Tibial artery (tissue), 4 donors: ENCODE measurements around the gene SMAD3.

Source experiments
- DNase-seq, 2 donors: peaks; one replicate each; pipeline ENCODE4 v3.0.0-alpha.2; 2019
- H3K27ac ChIP-seq, 2 donors: fragments of 200-600 bp; sonication (generic) in 1 of 2; 1 replicate in 1 of 2; 2 replicates in 1 of 2; pipeline ENCODE4 v1.5.1; 2018 to 2019; ENCODE audit warnings: mild to moderate bottlenecking in 1 of 2
- H3K27me3 ChIP-seq, 2 donors: fragments of 200-600 bp; sonication (generic) in 1 of 2; one replicate each; pipeline versions ENCODE4 v1.5.1 to v1.6.0; 2016 to 2019
- H3K36me3 ChIP-seq, 3 donors: fragments of 200-600 bp; sonication (generic) in 2 of 3; one replicate each; pipeline ENCODE4 v1.5.1; 2016 to 2019; ENCODE audit warnings: mild to moderate bottlenecking in 2 of 3
- H3K4me1 ChIP-seq, 4 donors: fragments of 200-600 bp; sonication (generic) in 2 of 4; 1 replicate in 3 of 4; 2 replicates in 1 of 4; pipeline ENCODE4 v1.5.1; 2016 to 2019
- H3K4me3 ChIP-seq, 2 donors: fragments of 200-600 bp; sonication (generic) in 1 of 2; 1 replicate in 1 of 2; 2 replicates in 1 of 2; pipeline ENCODE4 v1.5.1; 2018 to 2019; ENCODE audit warnings: mild to moderate bottlenecking in 2 of 2
- H3K9me3 ChIP-seq, 3 donors: fragments of 200-600 bp; sonication (generic) in 1 of 3; one replicate each; pipeline ENCODE4 v1.5.1; 2016 to 2019
- CTCF ChIP-seq, 2 experiments: fragments of 200-600 bp in 1 of 2; fragments of 450-650 bp in 1 of 2; IDR thresholded peaks; one replicate each; pipeline ENCODE4 v1.5.1; 2017 to 2019; ENCODE audit warnings: antibody characterized with exemption in 2 of 2, mild to moderate bottlenecking in 1 of 2, moderate library complexity in 1 of 2
- intact Hi-C: fragments of 100-400 bp; cut with DNase I; formaldehyde crosslinking; loops from one replicate; pipeline ENCODE4 v1.15.0; 2023; ENCODE audit warnings: low total_unique reads

Gene SMAD3

DNA sequence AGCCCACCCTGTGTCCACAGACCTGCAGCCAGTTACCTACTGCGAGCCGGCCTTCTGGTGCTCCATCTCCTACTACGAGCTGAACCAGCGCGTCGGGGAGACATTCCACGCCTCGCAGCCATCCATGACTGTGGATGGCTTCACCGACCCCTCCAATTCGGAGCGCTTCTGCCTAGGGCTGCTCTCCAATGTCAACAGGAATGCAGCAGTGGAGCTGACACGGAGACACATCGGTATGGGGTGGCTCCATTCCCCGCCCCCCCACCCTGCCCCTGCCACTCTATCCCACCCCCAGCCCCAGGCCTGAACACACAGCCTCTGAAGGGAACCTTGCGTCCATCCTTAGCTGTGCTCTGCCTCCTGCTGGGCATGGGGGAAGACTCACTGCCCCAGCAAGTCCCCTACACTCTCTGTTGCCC, 115.8 kb downstream of the SMAD3 start:
- Histone ChIP-seq H3K4me3 (no peak overlapping the region), H3K27me3 (no peaks in the 10 kb centered on the region), H3K4me1 (peaks cover 0 to 37% (median 24%) of the 10 kb centered on the region in 4 donors), H3K27ac (no peak overlapping the region), H3K36me3 (peaks cover 6 to 58% (median 18%) of the 10 kb centered on the region in 3 donors), H3K9me3 (no peaks in the 10 kb centered on the region)
- TF ChIP-seq CTCF (IDR thresholded peaks at IDR 0.05), result no peak
- intact Hi-C loops, result no loop called here
- peak; percentile 15 to 48 for DNase-seq

DNA sequence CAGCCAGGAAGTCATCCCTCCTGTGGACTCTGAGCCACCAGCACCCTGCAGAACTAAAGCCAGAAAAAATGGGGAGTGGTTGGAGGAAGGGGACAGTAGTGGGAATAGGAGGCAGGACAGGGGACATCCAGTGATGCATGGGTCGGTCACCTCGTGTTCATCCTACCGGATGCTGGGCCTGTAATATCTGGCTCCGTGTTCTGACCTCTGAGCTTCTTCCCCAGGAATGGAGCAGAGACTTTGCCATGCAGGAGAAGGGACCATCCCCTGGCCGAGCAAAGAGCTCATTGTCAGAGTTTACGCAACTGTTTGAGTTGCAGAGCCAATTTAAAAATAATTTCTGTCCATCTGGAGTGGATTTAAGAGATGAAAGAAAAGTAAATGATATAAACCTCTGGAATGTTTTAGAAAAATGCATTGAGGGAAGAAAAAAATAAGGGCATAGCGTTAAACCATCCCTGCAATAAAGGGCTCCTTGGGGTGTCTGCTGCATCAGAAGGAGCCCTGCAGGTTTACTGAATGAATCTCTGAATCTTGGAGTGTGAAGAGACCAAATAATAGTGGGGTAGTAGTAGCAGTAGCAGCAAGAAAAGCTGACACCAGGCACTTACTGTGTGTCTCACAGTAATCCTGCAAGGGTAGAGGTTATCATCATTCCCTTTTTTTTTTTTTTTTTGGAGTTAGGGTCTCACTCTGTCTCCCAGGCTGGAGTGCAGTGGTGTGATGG, 118.2 kb downstream of the SMAD3 start:
- Histone ChIP-seq H3K36me3 (peaks cover 6 to 67% (median 38%) of the 10 kb centered on the region in 3 donors), H3K4me3 (no peak overlapping the region), H3K9me3 (no peaks in the 10 kb centered on the region), H3K4me1 (peaks cover 0 to 32% (median 21%) of the 10 kb centered on the region in 4 donors), H3K27ac (no peak overlapping the region), H3K27me3 (no peaks in the 10 kb centered on the region)
- DNase-seq, result peak; percentile 33 to 64
- no peak for TF ChIP-seq CTCF (IDR thresholded peaks at IDR 0.05)
- intact Hi-C loops, result no loop called here

DNA sequence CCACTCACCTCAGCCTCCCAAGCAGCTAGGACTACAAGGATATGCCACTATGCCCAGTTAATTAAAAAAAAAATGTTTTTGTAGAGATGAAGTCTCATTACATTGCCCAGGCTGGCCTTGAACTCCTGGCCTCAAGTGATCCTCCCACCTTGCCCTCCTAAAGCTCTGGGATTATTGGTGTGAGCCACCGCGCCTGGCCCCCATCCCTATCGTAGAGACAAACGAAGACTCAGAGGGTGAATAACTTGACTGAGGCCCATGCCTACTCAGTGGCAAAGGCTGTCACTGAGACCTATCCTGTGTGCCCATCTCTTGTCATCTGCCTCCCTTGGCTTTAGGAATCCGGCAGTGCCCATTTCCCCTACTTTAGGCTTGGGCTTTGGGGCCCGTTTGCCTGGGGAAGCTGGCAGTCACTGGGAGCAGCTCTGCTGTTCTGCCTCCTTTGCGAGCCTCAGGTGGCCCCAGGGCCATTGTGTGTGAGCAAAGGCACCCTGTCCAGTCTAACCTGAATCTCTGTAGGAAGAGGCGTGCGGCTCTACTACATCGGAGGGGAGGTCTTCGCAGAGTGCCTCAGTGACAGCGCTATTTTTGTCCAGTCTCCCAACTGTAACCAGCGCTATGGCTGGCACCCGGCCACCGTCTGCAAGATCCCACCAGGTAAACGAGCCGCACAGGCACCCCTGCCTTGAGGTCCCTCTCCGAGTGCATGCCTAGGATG, 119.0 kb downstream of the SMAD3 start:
- Histone ChIP-seq H3K36me3 (peaks cover 7 to 67% (median 43%) of the 10 kb centered on the region in 3 donors), H3K4me1 (peaks cover 0 to 37% (median 23%) of the 10 kb centered on the region in 4 donors), H3K4me3 (no peak overlapping the region), H3K27ac (no peak overlapping the region), H3K27me3 (no peaks in the 10 kb centered on the region), H3K9me3 (no peaks in the 10 kb centered on the region)
- DNase-seq, result peak; percentile 19 to 61
- no peak for TF ChIP-seq CTCF (IDR thresholded peaks at IDR 0.05)
- intact Hi-C loops, result no loop called here

- DNase-seq, result peak; percentile 26 to 53
Observed at GRCh38 chr15:67185051-67185450, 119.6 kb downstream of the SMAD3 start.

More at GRCh38 chr15:67185051-67185450, 119.6 kb downstream of the SMAD3 start:
- no peak overlapping the region for H3K4me3 ChIP-seq
- peaks cover 0 to 41% (median 24%) of the 10 kb centered on the region in 4 donors for H3K4me1 ChIP-seq
- intact Hi-C loops, result no loop called here
- no peaks in the 10 kb centered on the region for H3K9me3 ChIP-seq
- TF ChIP-seq CTCF (IDR thresholded peaks at IDR 0.05), result no peak
- peaks cover 8 to 73% (median 48%) of the 10 kb centered on the region in 3 donors for H3K36me3 ChIP-seq
- no peaks in the 10 kb centered on the region for H3K27me3 ChIP-seq
- peak overlapping the region; percentile 17 to 51 for H3K27ac ChIP-seq
